Parathyroid adenoma (tissue), 2 donors: ENCODE measurements around the gene GRM7.

Experiments used
- H2AFZ ChIP-seq: fragments of 300-600 bp; sonication (generic); one replicate; pipeline ENCODE4 v1.7.0; 2017; ENCODE audit warnings: antibody characterized with exemption, mild to moderate bottlenecking
- H3K27ac ChIP-seq: fragments of 300-600 bp; sonication (generic); one replicate; pipeline ENCODE4 v1.7.0; 2017
- H3K27me3 ChIP-seq: fragments of 300-600 bp; sonication (generic); one replicate; pipeline ENCODE4 v1.7.0; 2017; ENCODE audit warnings: low read length; ENCODE audit not compliant: control insufficient read depth, insufficient read depth
- H3K36me3 ChIP-seq: fragments of 300-600 bp; sonication (generic); one replicate; pipeline ENCODE4 v1.7.0; 2017; ENCODE audit warnings: low read length; ENCODE audit not compliant: control insufficient read depth, insufficient read depth
- H3K4me1 ChIP-seq: fragments of 300-600 bp; sonication (generic); one replicate; pipeline ENCODE4 v1.7.0; 2017; ENCODE audit warnings: control low read depth
- H3K4me2 ChIP-seq: fragments of 300-600 bp; sonication (generic); one replicate; pipeline ENCODE4 v1.7.0; 2017; ENCODE audit warnings: low read length
- H3K4me3 ChIP-seq: fragments of 300-600 bp; sonication (generic); one replicate; pipeline ENCODE4 v1.7.0; 2017; ENCODE audit warnings: low read depth, low read length
- H3K79me2 ChIP-seq: fragments of 300-600 bp; sonication (generic); one replicate; pipeline ENCODE4 v1.7.0; 2017; ENCODE audit warnings: control low read depth
- H3K9ac ChIP-seq: fragments of 300-600 bp; sonication (generic); one replicate; pipeline ENCODE4 v1.7.0; 2017; ENCODE audit warnings: mild to moderate bottlenecking
- H3K9me3 ChIP-seq: fragments of 300-600 bp; sonication (generic); one replicate; pipeline ENCODE4 v1.7.0; 2017; ENCODE audit warnings: low read length; ENCODE audit not compliant: control insufficient read depth
- CTCF ChIP-seq: fragments of 300-600 bp; sonication (generic); IDR thresholded peaks from one replicate; pipeline ENCODE4 v1.7.0; 2017; ENCODE audit warnings: antibody characterized with exemption, mild to moderate bottlenecking
- donor health status: primary hyperparathyroidism.

Gene GRM7

DNA sequence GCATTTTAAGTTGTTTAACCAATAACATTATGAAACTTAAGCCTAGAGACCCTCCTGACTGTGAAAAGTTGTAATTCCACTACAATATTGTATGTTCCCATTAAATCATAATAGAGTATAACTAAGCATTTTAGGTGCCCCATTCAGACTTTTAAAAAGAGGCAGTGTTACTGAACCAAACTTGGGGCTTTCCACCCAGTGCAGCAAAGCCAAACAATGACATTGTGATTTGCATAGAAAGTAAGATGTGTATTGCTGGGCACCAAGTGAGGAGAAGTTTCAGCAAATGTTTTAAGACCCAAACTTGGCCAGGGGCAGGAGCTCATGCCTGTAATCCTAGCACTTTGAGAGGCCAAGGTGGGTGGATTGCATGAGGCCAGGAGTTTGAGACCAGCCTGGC, 706.2 kb downstream of the GRM7 start:
- no peak overlapping the region for H3K4me2 ChIP-seq
- H3K27me3 ChIP-seq, result no peaks in the 10 kb centered on the region
- no peak overlapping the region for H3K27ac ChIP-seq
- no peak overlapping the region for H3K9ac ChIP-seq
- no peaks in the 10 kb centered on the region for H3K9me3 ChIP-seq
- no peak overlapping the region for H2AFZ ChIP-seq
- no peak for TF ChIP-seq CTCF
- no peaks in the 10 kb centered on the region for H3K79me2 ChIP-seq
- H3K4me1 ChIP-seq, result no peaks in the 10 kb centered on the region
- no peaks in the 10 kb centered on the region for H3K36me3 ChIP-seq
- H3K4me3 ChIP-seq, result no peak overlapping the region

DNA sequence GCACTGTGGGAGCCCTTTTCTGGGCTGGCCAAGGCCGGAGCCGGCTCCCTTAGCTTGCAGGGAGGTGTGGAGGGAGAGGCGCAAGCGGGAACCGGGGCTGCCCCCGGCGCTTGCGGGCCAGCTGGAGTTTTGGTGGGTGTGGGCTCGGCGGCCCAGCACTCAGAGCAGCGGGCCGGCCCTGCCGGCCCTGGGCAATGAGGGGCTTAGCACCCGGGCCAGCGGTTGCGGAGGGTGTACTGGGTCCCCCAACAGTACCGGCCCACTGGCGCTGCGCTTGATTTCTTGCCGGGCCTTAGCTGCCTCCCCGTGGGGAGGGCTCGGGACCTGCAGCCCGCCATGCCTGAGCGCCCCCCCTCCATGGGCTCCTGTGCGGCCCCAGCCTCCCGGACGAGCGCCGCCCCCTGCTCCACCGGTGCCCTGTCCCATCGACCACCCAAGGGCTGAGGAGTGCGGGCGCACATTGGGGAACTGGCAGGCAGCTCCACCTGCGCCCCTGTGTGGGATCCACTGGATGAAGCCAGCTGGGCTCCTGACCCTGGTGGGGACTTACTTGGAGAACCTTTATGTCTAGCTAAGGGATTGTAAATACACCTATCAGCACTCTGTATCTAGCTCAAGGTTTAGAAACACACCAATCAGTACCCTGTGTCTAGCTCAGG, 707.7 kb downstream of the GRM7 start:
- no peaks in the 10 kb centered on the region for H3K27me3 ChIP-seq
- no peak for TF ChIP-seq CTCF
- no peaks in the 10 kb centered on the region for H3K9me3 ChIP-seq
- H3K36me3 ChIP-seq, result no peaks in the 10 kb centered on the region
- no peaks in the 10 kb centered on the region for H3K79me2 ChIP-seq
- no peaks in the 10 kb centered on the region for H3K4me1 ChIP-seq
- H3K27ac ChIP-seq, result no peak overlapping the region
- H2AFZ ChIP-seq, result no peak overlapping the region
- H3K4me3 ChIP-seq, result no peak overlapping the region
- H3K4me2 ChIP-seq, result no peak overlapping the region
- H3K9ac ChIP-seq, result no peak overlapping the region

DNA sequence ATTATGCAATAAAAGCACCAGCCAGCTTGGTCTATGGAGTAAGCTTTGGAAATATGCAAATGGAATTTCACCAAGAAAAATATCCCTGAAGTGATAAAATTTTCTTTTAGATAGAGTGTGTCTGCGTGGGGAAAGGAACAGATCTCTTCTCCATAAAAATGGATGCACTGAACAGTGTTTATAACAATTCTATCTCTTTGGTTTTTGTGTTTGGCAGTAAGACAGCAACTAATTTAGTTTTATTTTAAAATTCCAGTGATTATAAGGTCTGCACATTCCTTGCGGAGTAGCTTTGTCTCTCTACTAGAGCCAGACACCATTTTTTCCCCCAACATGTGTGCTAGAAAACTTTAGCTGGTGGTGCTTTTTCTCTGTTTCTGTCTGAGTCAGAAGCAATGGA, 712.4 kb downstream of the GRM7 start:
- Histone ChIP-seq H3K36me3 (no peaks in the 10 kb centered on the region), H3K27me3 (no peaks in the 10 kb centered on the region), H3K79me2 (no peaks in the 10 kb centered on the region), H3K9ac (no peak overlapping the region), H3K4me3 (no peak overlapping the region), H3K4me2 (no peak overlapping the region), H3K27ac (no peak overlapping the region), H2AFZ (no peak overlapping the region), H3K4me1 (no peaks in the 10 kb centered on the region), H3K9me3 (no peaks in the 10 kb centered on the region)
- no peak for TF ChIP-seq CTCF

DNA sequence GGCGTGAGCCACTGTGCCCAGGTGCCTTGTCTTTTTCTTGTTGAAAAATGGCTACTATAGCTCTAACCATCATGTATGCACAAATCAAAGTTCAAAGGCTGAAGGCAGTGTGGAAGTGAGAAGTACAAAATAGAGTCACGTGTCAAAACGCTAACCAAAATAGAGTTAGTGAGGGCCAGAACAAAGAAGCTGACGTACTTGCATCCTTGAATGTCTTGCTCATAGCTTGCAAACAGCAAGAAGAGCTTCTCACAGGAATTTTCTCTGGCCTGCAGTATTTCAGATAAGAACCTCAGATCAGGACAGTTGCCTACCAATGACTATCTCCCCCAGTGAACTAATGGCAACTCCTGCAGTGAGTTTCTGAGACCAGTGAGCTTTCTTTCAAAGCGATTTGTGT, 713.5 kb downstream of the GRM7 start:
- Histone ChIP-seq H3K27ac (no peak overlapping the region), H3K9me3 (no peaks in the 10 kb centered on the region), H2AFZ (no peak overlapping the region), H3K9ac (no peak overlapping the region), H3K79me2 (no peaks in the 10 kb centered on the region), H3K4me3 (no peak overlapping the region), H3K4me2 (no peak overlapping the region), H3K27me3 (no peaks in the 10 kb centered on the region), H3K4me1 (no peaks in the 10 kb centered on the region), H3K36me3 (no peaks in the 10 kb centered on the region)
- no peak for TF ChIP-seq CTCF

- Histone ChIP-seq H3K27ac (no peak overlapping the region), H3K4me3 (no peak overlapping the region), H3K27me3 (no peaks in the 10 kb centered on the region), H2AFZ (no peak overlapping the region), H3K4me2 (no peak overlapping the region), H3K9ac (no peak overlapping the region), H3K9me3 (no peaks in the 10 kb centered on the region), H3K4me1 (no peaks in the 10 kb centered on the region), H3K36me3 (no peaks in the 10 kb centered on the region), H3K79me2 (no peaks in the 10 kb centered on the region)
- no peak for TF ChIP-seq CTCF
Observed at GRCh38 chr3:7576071-7576470, 715.2 kb downstream of the GRM7 start.
